ENCODE measurements around the gene NPHP4.

GRCh38 chr1:6026095-6026809 lies 34.0 kb upstream of the NPHP4 start:
- TF ChIP-seq POLR2A (IDR thresholded peaks at IDR 0.05): no peak
- TF ChIP-seq, protein P1, sequence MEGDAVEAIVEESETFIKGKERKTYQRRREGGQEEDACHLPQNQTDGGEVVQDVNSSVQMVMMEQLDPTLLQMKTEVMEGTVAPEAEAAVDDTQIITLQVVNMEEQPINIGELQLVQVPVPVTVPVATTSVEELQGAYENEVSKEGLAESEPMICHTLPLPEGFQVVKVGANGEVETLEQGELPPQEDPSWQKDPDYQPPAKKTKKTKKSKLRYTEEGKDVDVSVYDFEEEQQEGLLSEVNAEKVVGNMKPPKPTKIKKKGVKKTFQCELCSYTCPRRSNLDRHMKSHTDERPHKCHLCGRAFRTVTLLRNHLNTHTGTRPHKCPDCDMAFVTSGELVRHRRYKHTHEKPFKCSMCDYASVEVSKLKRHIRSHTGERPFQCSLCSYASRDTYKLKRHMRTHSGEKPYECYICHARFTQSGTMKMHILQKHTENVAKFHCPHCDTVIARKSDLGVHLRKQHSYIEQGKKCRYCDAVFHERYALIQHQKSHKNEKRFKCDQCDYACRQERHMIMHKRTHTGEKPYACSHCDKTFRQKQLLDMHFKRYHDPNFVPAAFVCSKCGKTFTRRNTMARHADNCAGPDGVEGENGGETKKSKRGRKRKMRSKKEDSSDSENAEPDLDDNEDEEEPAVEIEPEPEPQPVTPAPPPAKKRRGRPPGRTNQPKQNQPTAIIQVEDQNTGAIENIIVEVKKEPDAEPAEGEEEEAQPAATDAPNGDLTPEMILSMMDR (IDR thresholded peaks at IDR 0.05): no peak
